ENCODE data around the gene PES1.

PES1 gene

GRCh38 chr22:30531651-30532608 is 59.8 kb downstream of the PES1 start:
- TF ChIP-seq CTCF (IDR thresholded peaks at IDR 0.05; ENCODE audit: low read depth, low read length, missing control alignments) = no peak
- H3K4me3 ChIP-seq (ENCODE audit: low read depth, low read length) = no peak overlapping the region
- DNase-seq (ENCODE audit: low read depth) = no peak
- in situ Hi-C loops (cut with HindIII; ENCODE audit: low sequenced_read_pairs) = no loop called here

- in situ Hi-C loops (cut with HindIII; ENCODE audit: low sequenced_read_pairs) = no loop called here
- DNase-seq (ENCODE audit: low read depth) = no peak
- TF ChIP-seq CTCF (IDR thresholded peaks at IDR 0.05; ENCODE audit: low read depth, low read length, missing control alignments) = no peak
- H3K4me3 ChIP-seq (ENCODE audit: low read depth, low read length) = no peak overlapping the region
Measured at GRCh38 chr22:30526656-30527055, 65.1 kb downstream of the PES1 start.
